Fibroblast of lung (primary cell): ENCODE data around the gene SLIT2.

Source experiments
- CTCF ChIP-seq, 2 donors: IDR thresholded peaks in 1 of 2; conservative IDR thresholded peaks in 1 of 2; 1 replicate in 1 of 2; 2 replicates in 1 of 2; pipeline ENCODE4 v1.5.1; 2011 to 2012; ENCODE audit warnings: low read length in 2 of 2, control low read depth in 1 of 2, inconsistent platforms in 1 of 2, low read depth in 1 of 2, mild to moderate bottlenecking in 1 of 2
- EZH2 ChIP-seq: IDR thresholded peaks from 2 replicates; pipeline ENCODE4 v1.5.1; 2012; ENCODE audit warnings: low read length, control low read depth, mild to moderate bottlenecking; ENCODE audit errors: missing control alignments

- TF ChIP-seq CTCF (conservative IDR thresholded peaks at IDR 0.05 in 1 of 2, IDR thresholded peaks at IDR 0.05 in 1 of 2; ENCODE audit: low read depth in 1 of 2, low read length in 2 of 2): no peak
- TF ChIP-seq EZH2: no peak
Observed at GRCh38 chr4:20298455-20298854, 46.8 kb downstream of the SLIT2 start.
